Measurements from ENCODE around the gene RBM23. TPM values are rescaled to one million over a fixed set of nuclear protein-coding genes. Genes with fewer than 3 reads are reported as not detected.
A peak's percentile ranks its signal among the peaks of the same experiment; 100 is the strongest.

RBM23 gene
- total RNA-seq, 2 experiments from 2014 or later: 87.9 to 111 TPM

GRCh38 chr14:22882529-22883172, 36.3 kb downstream of the RBM23 start:
- no peaks in the 10 kb centered on the region for H3K27me3 ChIP-seq (ENCODE audit: control insufficient read depth in 1 of 2, insufficient read depth in 2 of 2, low read length in 2 of 2)
- peaks cover 25% of the 10 kb centered on the region for H3K36me3 Mint-ChIP-seq (ENCODE audit: low read depth)
- H3K9me3 Mint-ChIP-seq: no peaks in the 10 kb centered on the region
- ChIA-PET CTCF (interaction anchor here (1.2 to 6.1 kb wide), 3 partner anchors 11 to 186 kb away, joined by 3 to 67 read pairs (median 4); partner anchors contain the start of gene LRP10), POLR2A (interaction anchor here (0.6 to 8.8 kb wide), 8 partner anchors 10 to 116 kb away, joined by 3 to 97 read pairs (median 5); partner anchors contain the start of genes LRP10, OXA1L and RBM23)
- H3K27ac ChIP-seq (ENCODE audit: low read depth in 1 of 2, low read length in 2 of 2): no peak overlapping the region
- H3K27ac Mint-ChIP-seq: peak overlapping the region; percentile 79
- H3K9me3 ChIP-seq (ENCODE audit: control insufficient read depth in 1 of 2, insufficient read depth in 1 of 2, low read length in 2 of 2): no peaks in the 10 kb centered on the region
- peaks cover 53% of the 10 kb centered on the region for H3K4me1 Mint-ChIP-seq (ENCODE audit: low read depth)
- H3K36me3 ChIP-seq (ENCODE audit: insufficient read depth, low read length): peaks cover 20% of the 10 kb centered on the region
- peaks cover 41% of the 10 kb centered on the region for H3K4me1 ChIP-seq (ENCODE audit: insufficient read depth, low read length)
- TF ChIP-seq CTCF (IDR thresholded peaks at IDR 0.05): no peak
- peak overlapping the region; percentile 20 for H3K4me3 Mint-ChIP-seq
- no peak overlapping the region for H3K4me3 ChIP-seq (ENCODE audit: low read length)
- intact Hi-C loops (cut with DNase I, micrococcal nuclease): no loop called here
- no peaks in the 10 kb centered on the region for H3K27me3 Mint-ChIP-seq
- ATAC-seq (ENCODE audit: poor library complexity) (peak; percentile 44), DNase-seq (peak in 8 of 14 experiments; percentile 15 to 82 (median 52))

- Histone ChIP-seq H3K9me3 (ENCODE audit: control insufficient read depth in 1 of 2, insufficient read depth in 1 of 2, low read length in 2 of 2) (no peaks in the 10 kb centered on the region), H3K27me3 (ENCODE audit: control insufficient read depth in 1 of 2, insufficient read depth in 2 of 2, low read length in 2 of 2) (no peaks in the 10 kb centered on the region), H3K4me1 (ENCODE audit: insufficient read depth, low read length) (peaks cover 36% of the 10 kb centered on the region), H3K36me3 (ENCODE audit: insufficient read depth, low read length) (peaks cover 26% of the 10 kb centered on the region), H3K27ac (ENCODE audit: low read depth in 1 of 2, low read length in 2 of 2) (no peak overlapping the region), H3K4me3 (ENCODE audit: low read length) (no peak overlapping the region)
- ATAC-seq (ENCODE audit: poor library complexity): no peak
- TF ChIP-seq CTCF (IDR thresholded peaks at IDR 0.05): no peak
- Mint-ChIP-seq H3K27ac (peak overlapping the region; percentile 79), H3K36me3 (ENCODE audit: low read depth) (peaks cover 29% of the 10 kb centered on the region), H3K4me3 (peak overlapping the region; percentile 1), H3K9me3 (no peaks in the 10 kb centered on the region), H3K27me3 (no peaks in the 10 kb centered on the region), H3K4me1 (ENCODE audit: low read depth) (peaks cover 48% of the 10 kb centered on the region)
- no peak for DNase-seq
- intact Hi-C loops (cut with DNase I, micrococcal nuclease): no loop called here
- ChIA-PET POLR2A (interaction anchor here (1.0 to 8.8 kb wide), 6 partner anchors 10 to 116 kb away, joined by 3 to 97 read pairs (median 6); partner anchors contain the start of genes LRP10, OXA1L and RBM23), CTCF (interaction anchor here (6.1 kb wide), 1 partner anchor 10 kb away, joined by 67 read pairs; the partner anchor contains the start of gene LRP10)
These were observed 36.9 kb downstream of the RBM23 start for GRCh38 chr14:22882064-22882463.

- no peak for TF ChIP-seq CTCF (IDR thresholded peaks at IDR 0.05)
- DNase-seq: no peak
- Histone ChIP-seq H3K27me3 (ENCODE audit: control insufficient read depth in 1 of 2, insufficient read depth in 2 of 2, low read length in 2 of 2) (no peaks in the 10 kb centered on the region), H3K27ac (ENCODE audit: low read depth in 1 of 2, low read length in 2 of 2) (peak overlapping the region in 1 of 2 donors; percentile 16), H3K9me3 (ENCODE audit: control insufficient read depth in 1 of 2, insufficient read depth in 1 of 2, low read length in 2 of 2) (no peaks in the 10 kb centered on the region), H3K36me3 (ENCODE audit: insufficient read depth, low read length) (peaks cover 61% of the 10 kb centered on the region), H3K4me1 (ENCODE audit: insufficient read depth, low read length) (peaks cover 33% of the 10 kb centered on the region), H3K4me3 (ENCODE audit: low read length) (no peak overlapping the region)
- H3K27me3 Mint-ChIP-seq: no peaks in the 10 kb centered on the region
- ATAC-seq (ENCODE audit: poor library complexity): no peak
- H3K36me3 Mint-ChIP-seq (ENCODE audit: low read depth): peaks cover 59% of the 10 kb centered on the region
- ChIA-PET CTCF (no interaction called here), POLR2A (no interaction called here)
- intact Hi-C loops (cut with DNase I, micrococcal nuclease): no loop called here
- no peaks in the 10 kb centered on the region for H3K9me3 Mint-ChIP-seq
- H3K27ac Mint-ChIP-seq: no peak overlapping the region
- H3K4me1 Mint-ChIP-seq (ENCODE audit: low read depth): peaks cover 29% of the 10 kb centered on the region
- H3K4me3 Mint-ChIP-seq: no peak overlapping the region
These were observed 40.4 kb downstream of the RBM23 start for GRCh38 chr14:22878271-22879246.
